Endothelial cell of umbilical vein (primary cell): Measurements from ENCODE around the gene SEMA4D. TPM values are rescaled to one million over a fixed set of nuclear protein-coding genes. Genes with fewer than 3 reads are reported as not detected.

Source experiments
- BruUV-seq: library from RNA; stranded (reverse); fragments of 400-500 nt; replicated peaks from 2 replicates; lab custom pipeline; 2021; lab: Mats Ljungman, UMichigan
- CTCF ChIA-PET: fragments of 300-600, 350-600 bp; sonication (Branson Sonifier 250); formaldehyde crosslinking; loops from one replicate; lab custom pipeline; 2021; ENCODE audit warnings: antibody characterized with exemption, inconsistent platforms; lab: Charles Lee
- POLR2A ChIA-PET: fragments of 300-600, 350-600 bp; sonication (Branson Sonifier 250); formaldehyde crosslinking; loops from one replicate; lab custom pipeline; 2021; ENCODE audit warnings: antibody characterized with exemption, inconsistent platforms; lab: Charles Lee
- DNase-seq: peaks from one replicate; pipeline ENCODE4 v3.0.0-alpha.2; 2011; ENCODE audit warnings: low read depth, low spot score
- FAIRE-seq: peaks from 2 replicates; lab custom pipeline; 2011; peaks lifted over from hg19 to GRCh38; lab: Jason Lieb, UNC
- H2AFZ ChIP-seq: 2 replicates; pipeline ENCODE4 v1.6.0; 2012; ENCODE audit warnings: low read depth, low read length, control low read depth, inconsistent platforms
- H3K27ac ChIP-seq: 2 replicates; pipeline ENCODE4 v1.5.1; 2011; ENCODE audit warnings: low read depth, mild to moderate bottlenecking, control low read depth, low read length, moderate library complexity; ENCODE audit not compliant: insufficient read depth
- H3K27me3 ChIP-seq, 2 experiments: 2 replicates each; pipeline versions ENCODE4 v1.6.0 to v1.6.1; 2011; ENCODE audit warnings: low read length in 2 of 2, mixed read lengths in 1 of 2; ENCODE audit not compliant: control insufficient read depth in 2 of 2, insufficient read depth in 2 of 2
- H3K36me3 ChIP-seq, 2 experiments: 2 replicates in 1 of 2; 3 replicates in 1 of 2; pipeline ENCODE4 v1.5.1; 2011; ENCODE audit warnings: low read length in 2 of 2, mild to moderate bottlenecking in 1 of 2, moderate library complexity in 1 of 2; ENCODE audit not compliant: control insufficient read depth in 2 of 2, insufficient read depth in 2 of 2; ENCODE audit errors: extremely low read depth in 1 of 2
- H3K4me1 ChIP-seq: 3 replicates; pipeline ENCODE4 v1.5.1; 2011; ENCODE audit warnings: mild to moderate bottlenecking, low read length; ENCODE audit not compliant: control insufficient read depth, insufficient read depth; ENCODE audit errors: extremely low read depth
- H3K4me2 ChIP-seq: 2 replicates; pipeline ENCODE4 v1.6.1; 2011; ENCODE audit warnings: low read length, control low read depth, mixed read lengths; ENCODE audit not compliant: insufficient read depth
- H3K4me3 ChIP-seq, 3 experiments: fragments of 200-600 bp in 1 of 3; sonication (generic), shearing (Covaris generic) in 1 of 3; replicated peaks in 1 of 3; 2 replicates each; pipeline ENCODE4 v1.5.1; 2011 to 2016; ENCODE audit warnings: control low read depth in 3 of 3, low read length in 3 of 3, mild to moderate bottlenecking in 2 of 3, inconsistent platforms in 1 of 3, low read depth in 1 of 3, moderate library complexity in 1 of 3; ENCODE audit not compliant: insufficient read depth in 1 of 3
- H3K79me2 ChIP-seq: 2 replicates; pipeline ENCODE4 v1.6.0; 2012; ENCODE audit warnings: low read length, inconsistent platforms; ENCODE audit not compliant: control insufficient read depth, insufficient read depth
- H3K9ac ChIP-seq: replicated peaks from 2 replicates; pipeline ENCODE3; 2011; ENCODE audit warnings: low read length, control low read depth; ENCODE audit not compliant: insufficient read depth; ENCODE audit errors: extremely low read depth
- H3K9me1 ChIP-seq: replicated peaks from 3 replicates; pipeline ENCODE4 v1.6.0; 2011; ENCODE audit warnings: mild to moderate bottlenecking, low read length; ENCODE audit not compliant: control insufficient read depth, insufficient read depth; ENCODE audit errors: extremely low read depth
- H3K9me3 ChIP-seq: replicated peaks from 2 replicates; pipeline ENCODE4 v1.5.1; 2012; ENCODE audit warnings: low read length, inconsistent platforms; ENCODE audit not compliant: control insufficient read depth, insufficient read depth
- H4K20me1 ChIP-seq: replicated peaks from 2 replicates; pipeline ENCODE3; 2011; ENCODE audit warnings: mild to moderate bottlenecking, low read length; ENCODE audit not compliant: control insufficient read depth, insufficient read depth; ENCODE audit errors: extremely low read depth
- EZH2 ChIP-seq: IDR thresholded peaks from 2 replicates; pipeline ENCODE4 v1.6.1; 2012; ENCODE audit warnings: borderline replicate concordance, low read depth, mild to moderate bottlenecking, moderate library complexity, low read length, inconsistent platforms; ENCODE audit not compliant: severe bottlenecking
- FOS ChIP-seq: IDR thresholded peaks from 2 replicates; pipeline ENCODE4 v1.6.1; 2011; ENCODE audit warnings: mild to moderate bottlenecking, low read length, moderate library complexity, borderline replicate concordance; ENCODE audit not compliant: insufficient read depth
- GATA2 ChIP-seq: IDR thresholded peaks from 2 replicates; pipeline ENCODE4 v1.7.0; 2011; ENCODE audit warnings: low read depth, mild to moderate bottlenecking, moderate library complexity, mixed read lengths, low read length; ENCODE audit not compliant: insufficient read length, insufficient read depth
- JUN ChIP-seq: IDR thresholded peaks from 2 replicates; pipeline ENCODE4 v1.6.1; 2011; ENCODE audit warnings: borderline replicate concordance, low read depth; ENCODE audit not compliant: insufficient read length, insufficient read depth
- MYC ChIP-seq: IDR thresholded peaks from one replicate; pipeline ENCODE4 v1.6.1; 2011; ENCODE audit warnings: mild to moderate bottlenecking, low read depth, low read length
- POLR2A ChIP-seq: IDR thresholded peaks from 2 replicates; pipeline ENCODE4 v1.6.1; 2012; ENCODE audit warnings: low read depth, mild to moderate bottlenecking, control low read depth, low read length
- POLR2AphosphoS5 ChIP-seq: IDR thresholded peaks from 2 replicates; pipeline ENCODE4 v1.6.1; 2012; ENCODE audit warnings: low read depth, mild to moderate bottlenecking, control low read depth, low read length, moderate library complexity; ENCODE audit not compliant: insufficient read depth
- dilution Hi-C: fragments of 300-500 bp; cut with MboI; formaldehyde crosslinking; loops from one replicate; pipeline ENCODE4 v1.15.0; 2019; ENCODE audit warnings: low sequenced_read_pairs; ENCODE audit not compliant: extremely low pct_ligation_motif_present
- intact Hi-C: fragments of 100-400 bp; cut with micrococcal nuclease; formaldehyde crosslinking; loops from one replicate; pipeline ENCODE4 v1.10.0; 2022
- polyA plus RNA-seq, 4 experiments: library from polyadenylated mRNA; depleted of rRNA in 3 of 4; stranded (reverse) in 3 of 4; unstranded in 1 of 4; fragments of >200 nt; gene quantifications; 2 replicates each; pipeline versions ENCODE4 v1.2.1 to v1.2.3, GENCODE V29; 2011 to 2012; ENCODE audit warnings: missing spikeins in 1 of 4
- total RNA-seq: library from RNA; stranded (reverse); gene quantifications from 2 replicates; pipeline ENCODE4 v1.2.3, GENCODE V29; 2021
- TF ChIP-seq, protein P1 (sequence below), 2 donors: IDR thresholded peaks; 1 replicate in 1 of 2; 2 replicates in 1 of 2; pipeline ENCODE4 v1.5.1; 2011; ENCODE audit warnings: low read length in 2 of 2, mild to moderate bottlenecking in 2 of 2, moderate library complexity in 2 of 2, control low read depth in 1 of 2, inconsistent platforms in 1 of 2, low read depth in 1 of 2; ENCODE audit not compliant: insufficient read depth in 1 of 2; ENCODE audit errors: extremely low read depth in 1 of 2
- TF ChIP-seq, protein P2 (sequence below): IDR thresholded peaks from 2 replicates; pipeline ENCODE4 v1.6.1; 2011; ENCODE audit not compliant: insufficient read depth, insufficient read length

SEMA4D gene
- total and polyA plus RNA-seq, 2 donors (not counting 3 experiments of a cell fraction or from before 2014, with no cell fraction given), result 3.9 to 15.7 TPM

DNA sequence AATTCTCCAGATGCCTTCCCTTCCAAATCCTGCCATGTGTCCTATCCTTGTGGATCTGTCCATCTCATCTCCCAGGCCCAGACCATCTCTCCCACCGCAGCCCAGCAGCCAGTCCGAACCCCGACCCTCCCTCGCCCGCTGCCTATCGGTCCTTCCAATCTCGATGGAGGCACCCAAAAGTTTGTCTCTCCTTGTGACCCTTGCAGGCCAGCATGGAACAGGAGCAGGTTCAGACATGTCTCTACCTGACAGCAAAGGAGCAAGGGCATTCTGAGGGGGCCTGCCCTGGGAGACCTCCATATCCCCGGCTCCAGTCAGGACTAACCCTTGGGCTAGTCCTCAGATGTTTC, 51.0 kb downstream of the SEMA4D start:
- no peak overlapping the region for H2AFZ ChIP-seq
- ChIA-PET POLR2A (no interaction called here), CTCF (no interaction called here)
- no peak overlapping the region for H3K27ac ChIP-seq
- no peak overlapping the region for H3K4me2 ChIP-seq
- no peak for TF ChIP-seq EZH2
- no peak for TF ChIP-seq POLR2A
- no peak for TF ChIP-seq MYC
- no peak for TF ChIP-seq GATA2
- no peak for TF ChIP-seq FOS
- TF ChIP-seq JUN, result no peak
- no peak for TF ChIP-seq POLR2AphosphoS5
- TF ChIP-seq, protein P1, sequence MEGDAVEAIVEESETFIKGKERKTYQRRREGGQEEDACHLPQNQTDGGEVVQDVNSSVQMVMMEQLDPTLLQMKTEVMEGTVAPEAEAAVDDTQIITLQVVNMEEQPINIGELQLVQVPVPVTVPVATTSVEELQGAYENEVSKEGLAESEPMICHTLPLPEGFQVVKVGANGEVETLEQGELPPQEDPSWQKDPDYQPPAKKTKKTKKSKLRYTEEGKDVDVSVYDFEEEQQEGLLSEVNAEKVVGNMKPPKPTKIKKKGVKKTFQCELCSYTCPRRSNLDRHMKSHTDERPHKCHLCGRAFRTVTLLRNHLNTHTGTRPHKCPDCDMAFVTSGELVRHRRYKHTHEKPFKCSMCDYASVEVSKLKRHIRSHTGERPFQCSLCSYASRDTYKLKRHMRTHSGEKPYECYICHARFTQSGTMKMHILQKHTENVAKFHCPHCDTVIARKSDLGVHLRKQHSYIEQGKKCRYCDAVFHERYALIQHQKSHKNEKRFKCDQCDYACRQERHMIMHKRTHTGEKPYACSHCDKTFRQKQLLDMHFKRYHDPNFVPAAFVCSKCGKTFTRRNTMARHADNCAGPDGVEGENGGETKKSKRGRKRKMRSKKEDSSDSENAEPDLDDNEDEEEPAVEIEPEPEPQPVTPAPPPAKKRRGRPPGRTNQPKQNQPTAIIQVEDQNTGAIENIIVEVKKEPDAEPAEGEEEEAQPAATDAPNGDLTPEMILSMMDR (IDR thresholded peaks at IDR 0.05; ENCODE audit: extremely low read depth in 1 of 2, insufficient read depth in 1 of 2, low read depth in 1 of 2, low read length in 2 of 2), result no peak
- TF ChIP-seq, protein P2, sequence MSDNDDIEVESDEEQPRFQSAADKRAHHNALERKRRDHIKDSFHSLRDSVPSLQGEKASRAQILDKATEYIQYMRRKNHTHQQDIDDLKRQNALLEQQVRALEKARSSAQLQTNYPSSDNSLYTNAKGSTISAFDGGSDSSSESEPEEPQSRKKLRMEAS, result no peak
- no peak overlapping the region for H3K4me3 ChIP-seq
- no peaks in the 10 kb centered on the region for H4K20me1 ChIP-seq
- intact Hi-C loops (no loop called here), dilution Hi-C loops (no loop called here)
- no peaks in the 10 kb centered on the region for H3K9me1 ChIP-seq
- FAIRE-seq, result no peak
- H3K9ac ChIP-seq, result no peak overlapping the region
- DNase-seq, result no peak
- H3K9me3 ChIP-seq, result no peaks in the 10 kb centered on the region
- BruUV-seq, result no TSS peak
- no peaks in the 10 kb centered on the region for H3K79me2 ChIP-seq
- H3K27me3 ChIP-seq, result no peaks in the 10 kb centered on the region
- no peaks in the 10 kb centered on the region for H3K4me1 ChIP-seq
- H3K36me3 ChIP-seq, result no peaks in the 10 kb centered on the region
